Endothelial cell of umbilical vein (primary cell): ENCODE results near the gene CFAP46. TPM values are rescaled to one million over a fixed set of nuclear protein-coding genes. Genes with fewer than 3 reads are reported as not detected.

ENCODE experiments used
- BruUV-seq: library from RNA; stranded (reverse); fragments of 400-500 nt; replicated peaks from 2 replicates; lab custom pipeline; 2021; lab: Mats Ljungman, UMichigan
- CTCF ChIA-PET: fragments of 300-600, 350-600 bp; sonication (Branson Sonifier 250); formaldehyde crosslinking; loops from one replicate; lab custom pipeline; 2021; ENCODE audit warnings: antibody characterized with exemption, inconsistent platforms; lab: Charles Lee
- POLR2A ChIA-PET: fragments of 300-600, 350-600 bp; sonication (Branson Sonifier 250); formaldehyde crosslinking; loops from one replicate; lab custom pipeline; 2021; ENCODE audit warnings: antibody characterized with exemption, inconsistent platforms; lab: Charles Lee
- DNase-seq: peaks from one replicate; pipeline ENCODE4 v3.0.0-alpha.2; 2011; ENCODE audit warnings: low read depth, low spot score
- FAIRE-seq: peaks from 2 replicates; lab custom pipeline; 2011; peaks lifted over from hg19 to GRCh38; lab: Jason Lieb, UNC
- H2AFZ ChIP-seq: 2 replicates; pipeline ENCODE4 v1.6.0; 2012; ENCODE audit warnings: low read depth, low read length, control low read depth, inconsistent platforms
- H3K27ac ChIP-seq: 2 replicates; pipeline ENCODE4 v1.5.1; 2011; ENCODE audit warnings: low read depth, mild to moderate bottlenecking, control low read depth, low read length, moderate library complexity; ENCODE audit not compliant: insufficient read depth
- H3K27me3 ChIP-seq, 2 experiments: 2 replicates each; pipeline versions ENCODE4 v1.6.0 to v1.6.1; 2011; ENCODE audit warnings: low read length in 2 of 2, mixed read lengths in 1 of 2; ENCODE audit not compliant: control insufficient read depth in 2 of 2, insufficient read depth in 2 of 2
- H3K36me3 ChIP-seq, 2 experiments: 2 replicates in 1 of 2; 3 replicates in 1 of 2; pipeline ENCODE4 v1.5.1; 2011; ENCODE audit warnings: low read length in 2 of 2, mild to moderate bottlenecking in 1 of 2, moderate library complexity in 1 of 2; ENCODE audit not compliant: control insufficient read depth in 2 of 2, insufficient read depth in 2 of 2; ENCODE audit errors: extremely low read depth in 1 of 2
- H3K4me1 ChIP-seq: 3 replicates; pipeline ENCODE4 v1.5.1; 2011; ENCODE audit warnings: mild to moderate bottlenecking, low read length; ENCODE audit not compliant: control insufficient read depth, insufficient read depth; ENCODE audit errors: extremely low read depth
- H3K4me2 ChIP-seq: 2 replicates; pipeline ENCODE4 v1.6.1; 2011; ENCODE audit warnings: low read length, control low read depth, mixed read lengths; ENCODE audit not compliant: insufficient read depth
- H3K4me3 ChIP-seq, 3 experiments: fragments of 200-600 bp in 1 of 3; sonication (generic), shearing (Covaris generic) in 1 of 3; replicated peaks in 1 of 3; 2 replicates each; pipeline ENCODE4 v1.5.1; 2011 to 2016; ENCODE audit warnings: control low read depth in 3 of 3, low read length in 3 of 3, mild to moderate bottlenecking in 2 of 3, inconsistent platforms in 1 of 3, low read depth in 1 of 3, moderate library complexity in 1 of 3; ENCODE audit not compliant: insufficient read depth in 1 of 3
- H3K79me2 ChIP-seq: 2 replicates; pipeline ENCODE4 v1.6.0; 2012; ENCODE audit warnings: low read length, inconsistent platforms; ENCODE audit not compliant: control insufficient read depth, insufficient read depth
- H3K9ac ChIP-seq: replicated peaks from 2 replicates; pipeline ENCODE3; 2011; ENCODE audit warnings: low read length, control low read depth; ENCODE audit not compliant: insufficient read depth; ENCODE audit errors: extremely low read depth
- H3K9me1 ChIP-seq: replicated peaks from 3 replicates; pipeline ENCODE4 v1.6.0; 2011; ENCODE audit warnings: mild to moderate bottlenecking, low read length; ENCODE audit not compliant: control insufficient read depth, insufficient read depth; ENCODE audit errors: extremely low read depth
- H3K9me3 ChIP-seq: replicated peaks from 2 replicates; pipeline ENCODE4 v1.5.1; 2012; ENCODE audit warnings: low read length, inconsistent platforms; ENCODE audit not compliant: control insufficient read depth, insufficient read depth
- H4K20me1 ChIP-seq: replicated peaks from 2 replicates; pipeline ENCODE3; 2011; ENCODE audit warnings: mild to moderate bottlenecking, low read length; ENCODE audit not compliant: control insufficient read depth, insufficient read depth; ENCODE audit errors: extremely low read depth
- EZH2 ChIP-seq: IDR thresholded peaks from 2 replicates; pipeline ENCODE4 v1.6.1; 2012; ENCODE audit warnings: borderline replicate concordance, low read depth, mild to moderate bottlenecking, moderate library complexity, low read length, inconsistent platforms; ENCODE audit not compliant: severe bottlenecking
- FOS ChIP-seq: IDR thresholded peaks from 2 replicates; pipeline ENCODE4 v1.6.1; 2011; ENCODE audit warnings: mild to moderate bottlenecking, low read length, moderate library complexity, borderline replicate concordance; ENCODE audit not compliant: insufficient read depth
- GATA2 ChIP-seq: IDR thresholded peaks from 2 replicates; pipeline ENCODE4 v1.7.0; 2011; ENCODE audit warnings: low read depth, mild to moderate bottlenecking, moderate library complexity, mixed read lengths, low read length; ENCODE audit not compliant: insufficient read length, insufficient read depth
- JUN ChIP-seq: IDR thresholded peaks from 2 replicates; pipeline ENCODE4 v1.6.1; 2011; ENCODE audit warnings: borderline replicate concordance, low read depth; ENCODE audit not compliant: insufficient read length, insufficient read depth
- MYC ChIP-seq: IDR thresholded peaks from one replicate; pipeline ENCODE4 v1.6.1; 2011; ENCODE audit warnings: mild to moderate bottlenecking, low read depth, low read length
- POLR2A ChIP-seq: IDR thresholded peaks from 2 replicates; pipeline ENCODE4 v1.6.1; 2012; ENCODE audit warnings: low read depth, mild to moderate bottlenecking, control low read depth, low read length
- POLR2AphosphoS5 ChIP-seq: IDR thresholded peaks from 2 replicates; pipeline ENCODE4 v1.6.1; 2012; ENCODE audit warnings: low read depth, mild to moderate bottlenecking, control low read depth, low read length, moderate library complexity; ENCODE audit not compliant: insufficient read depth
- dilution Hi-C: fragments of 300-500 bp; cut with MboI; formaldehyde crosslinking; loops from one replicate; pipeline ENCODE4 v1.15.0; 2019; ENCODE audit warnings: low sequenced_read_pairs; ENCODE audit not compliant: extremely low pct_ligation_motif_present
- intact Hi-C: fragments of 100-400 bp; cut with micrococcal nuclease; formaldehyde crosslinking; loops from one replicate; pipeline ENCODE4 v1.10.0; 2022
- polyA plus RNA-seq, 4 experiments: library from polyadenylated mRNA; depleted of rRNA in 3 of 4; stranded (reverse) in 3 of 4; unstranded in 1 of 4; fragments of >200 nt; gene quantifications; 2 replicates each; pipeline versions ENCODE4 v1.2.1 to v1.2.3, GENCODE V29; 2011 to 2012; ENCODE audit warnings: missing spikeins in 1 of 4
- total RNA-seq: library from RNA; stranded (reverse); gene quantifications from 2 replicates; pipeline ENCODE4 v1.2.3, GENCODE V29; 2021
- TF ChIP-seq, protein P1 (sequence below): IDR thresholded peaks from 2 replicates; pipeline ENCODE4 v1.6.1; 2011; ENCODE audit not compliant: insufficient read depth, insufficient read length
- TF ChIP-seq, protein P2 (sequence below), 2 donors: IDR thresholded peaks; 1 replicate in 1 of 2; 2 replicates in 1 of 2; pipeline ENCODE4 v1.5.1; 2011; ENCODE audit warnings: low read length in 2 of 2, mild to moderate bottlenecking in 2 of 2, moderate library complexity in 2 of 2, control low read depth in 1 of 2, inconsistent platforms in 1 of 2, low read depth in 1 of 2; ENCODE audit not compliant: insufficient read depth in 1 of 2; ENCODE audit errors: extremely low read depth in 1 of 2

The CFAP46 gene
- total and polyA plus RNA-seq, 2 donors (not counting 3 experiments of a cell fraction or from before 2014, with no cell fraction given), result 0.75 to 0.98 TPM

DNA sequence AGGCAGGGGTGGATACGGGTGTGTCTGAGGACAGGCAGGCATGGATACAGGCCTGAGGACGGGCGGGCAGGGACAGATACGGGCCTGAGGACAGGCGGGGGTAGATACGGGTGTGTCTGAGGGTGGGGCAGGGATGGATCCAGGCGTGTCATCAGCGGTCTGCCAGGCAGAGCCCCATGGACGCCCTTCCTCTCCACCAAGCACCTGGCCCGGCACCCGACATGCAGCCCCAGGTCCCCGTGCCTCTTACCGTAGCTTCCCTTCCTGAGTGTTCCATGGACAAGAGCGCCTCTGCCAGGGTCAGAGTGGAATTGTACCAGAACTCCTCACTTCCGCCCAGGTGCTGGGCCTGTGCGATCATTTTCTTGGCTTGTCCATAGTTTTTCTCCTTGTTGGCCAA is 81.8 kb downstream of the CFAP46 start:
- Histone ChIP-seq H3K4me2 (no peak overlapping the region), H3K79me2 (no peaks in the 10 kb centered on the region), H3K4me3 (no peak overlapping the region), H3K9ac (no peak overlapping the region), H3K4me1 (no peaks in the 10 kb centered on the region), H3K27ac (no peak overlapping the region), H2AFZ (no peak overlapping the region), H3K9me1 (no peaks in the 10 kb centered on the region), H3K36me3 (no peaks in the 10 kb centered on the region), H3K9me3 (no peaks in the 10 kb centered on the region), H4K20me1 (no peaks in the 10 kb centered on the region), H3K27me3 (peaks cover 0 to 2% of the 10 kb centered on the region in 2 experiments)
- dilution Hi-C loops (no loop called here), intact Hi-C loops (no loop called here)
- ChIA-PET POLR2A (no interaction called here), CTCF (interaction anchor here (0.6 kb wide), 1 partner anchor 237 kb away, joined by 3 read pairs; no protein-coding TSS in a partner anchor)
- FAIRE-seq (no peak), DNase-seq (no peak)
- BruUV-seq, result no TSS peak
- TF ChIP-seq POLR2AphosphoS5, result no peak
- TF ChIP-seq POLR2A, result no peak
- TF ChIP-seq JUN, result no peak
- TF ChIP-seq EZH2, result no peak
- TF ChIP-seq, protein P1, sequence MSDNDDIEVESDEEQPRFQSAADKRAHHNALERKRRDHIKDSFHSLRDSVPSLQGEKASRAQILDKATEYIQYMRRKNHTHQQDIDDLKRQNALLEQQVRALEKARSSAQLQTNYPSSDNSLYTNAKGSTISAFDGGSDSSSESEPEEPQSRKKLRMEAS, result no peak
- no peak for TF ChIP-seq FOS
- TF ChIP-seq GATA2, result no peak
- TF ChIP-seq, protein P2, sequence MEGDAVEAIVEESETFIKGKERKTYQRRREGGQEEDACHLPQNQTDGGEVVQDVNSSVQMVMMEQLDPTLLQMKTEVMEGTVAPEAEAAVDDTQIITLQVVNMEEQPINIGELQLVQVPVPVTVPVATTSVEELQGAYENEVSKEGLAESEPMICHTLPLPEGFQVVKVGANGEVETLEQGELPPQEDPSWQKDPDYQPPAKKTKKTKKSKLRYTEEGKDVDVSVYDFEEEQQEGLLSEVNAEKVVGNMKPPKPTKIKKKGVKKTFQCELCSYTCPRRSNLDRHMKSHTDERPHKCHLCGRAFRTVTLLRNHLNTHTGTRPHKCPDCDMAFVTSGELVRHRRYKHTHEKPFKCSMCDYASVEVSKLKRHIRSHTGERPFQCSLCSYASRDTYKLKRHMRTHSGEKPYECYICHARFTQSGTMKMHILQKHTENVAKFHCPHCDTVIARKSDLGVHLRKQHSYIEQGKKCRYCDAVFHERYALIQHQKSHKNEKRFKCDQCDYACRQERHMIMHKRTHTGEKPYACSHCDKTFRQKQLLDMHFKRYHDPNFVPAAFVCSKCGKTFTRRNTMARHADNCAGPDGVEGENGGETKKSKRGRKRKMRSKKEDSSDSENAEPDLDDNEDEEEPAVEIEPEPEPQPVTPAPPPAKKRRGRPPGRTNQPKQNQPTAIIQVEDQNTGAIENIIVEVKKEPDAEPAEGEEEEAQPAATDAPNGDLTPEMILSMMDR (IDR thresholded peaks at IDR 0.05; ENCODE audit: extremely low read depth in 1 of 2, insufficient read depth in 1 of 2, low read depth in 1 of 2, low read length in 2 of 2), result no peak
- TF ChIP-seq MYC, result no peak
